Measurements from ENCODE around the gene DLX4.

DNA sequence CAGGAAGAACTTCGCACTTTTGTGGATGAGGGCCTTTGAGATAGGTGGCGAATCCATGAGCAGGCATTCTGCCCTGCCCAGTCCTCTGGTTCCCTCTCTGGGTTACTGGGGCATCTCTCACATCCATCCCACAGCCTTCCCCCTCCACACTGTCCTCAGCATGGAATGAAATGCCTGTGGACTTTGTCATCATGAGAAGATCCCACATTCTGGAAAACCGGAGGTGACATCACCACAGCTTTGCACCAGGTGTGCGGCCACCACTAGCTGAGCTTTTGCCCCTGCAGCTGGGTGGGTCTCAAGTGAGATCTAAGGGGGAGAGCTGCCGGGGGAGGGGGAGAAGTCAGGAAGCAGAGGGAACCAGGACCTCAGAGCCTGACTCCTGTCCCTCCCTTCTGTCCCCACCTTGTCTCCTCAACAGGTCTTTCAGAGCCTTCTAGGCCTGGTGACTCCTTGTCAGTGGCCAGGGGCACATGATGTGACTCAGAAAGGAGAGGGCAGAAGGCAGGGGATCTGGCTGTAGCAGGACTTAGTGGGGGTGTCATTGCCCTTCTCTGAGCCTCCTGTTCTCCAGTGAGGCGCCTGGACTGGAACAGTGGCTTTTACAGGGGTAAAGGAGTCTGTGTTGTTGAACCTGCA, 40.0 kb upstream of the DLX4 start:
- TF ChIP-seq EZH2phosphoT487 (IDR thresholded peaks at IDR 0.05; ENCODE audit: borderline replicate concordance) = no peak
- TF ChIP-seq, protein P1, sequence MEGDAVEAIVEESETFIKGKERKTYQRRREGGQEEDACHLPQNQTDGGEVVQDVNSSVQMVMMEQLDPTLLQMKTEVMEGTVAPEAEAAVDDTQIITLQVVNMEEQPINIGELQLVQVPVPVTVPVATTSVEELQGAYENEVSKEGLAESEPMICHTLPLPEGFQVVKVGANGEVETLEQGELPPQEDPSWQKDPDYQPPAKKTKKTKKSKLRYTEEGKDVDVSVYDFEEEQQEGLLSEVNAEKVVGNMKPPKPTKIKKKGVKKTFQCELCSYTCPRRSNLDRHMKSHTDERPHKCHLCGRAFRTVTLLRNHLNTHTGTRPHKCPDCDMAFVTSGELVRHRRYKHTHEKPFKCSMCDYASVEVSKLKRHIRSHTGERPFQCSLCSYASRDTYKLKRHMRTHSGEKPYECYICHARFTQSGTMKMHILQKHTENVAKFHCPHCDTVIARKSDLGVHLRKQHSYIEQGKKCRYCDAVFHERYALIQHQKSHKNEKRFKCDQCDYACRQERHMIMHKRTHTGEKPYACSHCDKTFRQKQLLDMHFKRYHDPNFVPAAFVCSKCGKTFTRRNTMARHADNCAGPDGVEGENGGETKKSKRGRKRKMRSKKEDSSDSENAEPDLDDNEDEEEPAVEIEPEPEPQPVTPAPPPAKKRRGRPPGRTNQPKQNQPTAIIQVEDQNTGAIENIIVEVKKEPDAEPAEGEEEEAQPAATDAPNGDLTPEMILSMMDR (conservative IDR thresholded peaks at IDR 0.05; ENCODE audit: low read length) = no peak
